Measurements from ENCODE around the gene FBLN5.
"Not testable (repeated sequence)": the region's sequence is repeated elsewhere in the genome, so short reads cannot be mapped to it uniquely, and the experiment has no call there.

Gene FBLN5

DNA sequence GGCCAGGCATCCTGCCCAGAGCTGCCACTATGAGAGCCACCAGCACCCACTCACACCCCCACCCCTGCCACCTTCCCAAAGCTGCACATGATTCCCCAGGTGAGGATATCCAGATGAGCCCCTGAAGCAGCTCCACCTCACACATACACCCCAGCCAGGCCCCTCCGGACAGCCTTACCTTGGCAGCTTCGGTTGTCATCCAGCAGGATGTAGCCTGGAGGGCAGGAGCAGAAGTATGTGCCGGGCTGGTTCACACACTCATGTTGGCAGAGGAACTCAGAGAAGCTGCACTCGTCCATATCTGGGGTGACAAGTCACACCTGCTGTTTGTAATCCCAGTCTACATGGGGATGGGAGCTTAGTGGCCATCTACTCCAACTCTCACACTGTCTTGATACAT, 64.7 kb downstream of the FBLN5 start:
- DNase-seq, result no peak

GRCh38 chr14:91882369-91882768, 65.1 kb downstream of the FBLN5 start:
- DNase-seq, result no peak

- no peak for DNase-seq
Observed at GRCh38 chr14:91879196-91879595, 68.3 kb downstream of the FBLN5 start.

DNA sequence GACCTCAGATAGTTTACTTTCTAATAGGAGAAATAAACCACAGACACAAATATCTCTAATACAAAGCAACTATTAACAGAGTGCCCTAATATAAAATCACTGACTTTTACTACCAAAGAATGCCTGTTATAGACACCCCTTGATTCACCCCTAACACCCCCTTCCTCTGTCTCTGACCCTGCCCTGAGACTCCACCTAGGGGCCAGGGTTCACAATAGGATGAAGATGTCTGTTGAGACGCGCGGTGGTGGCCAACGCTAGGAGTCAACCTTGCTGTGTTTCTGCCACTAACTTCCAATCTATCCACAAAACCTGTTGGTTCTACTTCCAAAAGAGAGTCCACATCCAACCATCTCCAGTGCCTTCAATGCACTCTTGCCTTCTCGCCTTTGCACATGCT, 69.2 kb downstream of the FBLN5 start:
- no peak for DNase-seq

GRCh38 chr14:91877376-91877915, 70.0 kb downstream of the FBLN5 start:
- no peak for DNase-seq

DNA sequence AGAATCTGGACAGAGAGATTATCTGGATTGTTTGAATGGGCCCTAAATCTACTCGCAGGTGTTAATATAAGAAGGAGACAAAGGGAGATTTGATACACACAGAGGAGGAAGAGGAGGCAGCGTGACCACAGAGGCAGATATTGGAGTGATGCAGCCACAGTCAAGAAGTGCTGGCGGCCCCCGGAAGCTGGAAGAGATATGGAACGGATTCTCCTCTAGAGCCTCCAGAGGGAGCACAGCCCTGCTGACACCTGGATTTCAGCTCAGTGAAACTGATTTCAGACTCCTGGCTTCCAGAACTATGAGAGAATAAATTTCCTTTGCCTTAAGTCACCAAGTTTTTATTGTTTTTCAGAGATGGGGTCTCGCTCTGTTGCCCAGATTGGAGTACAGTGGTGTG, 71.0 kb downstream of the FBLN5 start:
- DNase-seq, result no peak

- DNase-seq, result no peak
Observed at GRCh38 chr14:91875525-91876286, 71.8 kb downstream of the FBLN5 start.

DNA sequence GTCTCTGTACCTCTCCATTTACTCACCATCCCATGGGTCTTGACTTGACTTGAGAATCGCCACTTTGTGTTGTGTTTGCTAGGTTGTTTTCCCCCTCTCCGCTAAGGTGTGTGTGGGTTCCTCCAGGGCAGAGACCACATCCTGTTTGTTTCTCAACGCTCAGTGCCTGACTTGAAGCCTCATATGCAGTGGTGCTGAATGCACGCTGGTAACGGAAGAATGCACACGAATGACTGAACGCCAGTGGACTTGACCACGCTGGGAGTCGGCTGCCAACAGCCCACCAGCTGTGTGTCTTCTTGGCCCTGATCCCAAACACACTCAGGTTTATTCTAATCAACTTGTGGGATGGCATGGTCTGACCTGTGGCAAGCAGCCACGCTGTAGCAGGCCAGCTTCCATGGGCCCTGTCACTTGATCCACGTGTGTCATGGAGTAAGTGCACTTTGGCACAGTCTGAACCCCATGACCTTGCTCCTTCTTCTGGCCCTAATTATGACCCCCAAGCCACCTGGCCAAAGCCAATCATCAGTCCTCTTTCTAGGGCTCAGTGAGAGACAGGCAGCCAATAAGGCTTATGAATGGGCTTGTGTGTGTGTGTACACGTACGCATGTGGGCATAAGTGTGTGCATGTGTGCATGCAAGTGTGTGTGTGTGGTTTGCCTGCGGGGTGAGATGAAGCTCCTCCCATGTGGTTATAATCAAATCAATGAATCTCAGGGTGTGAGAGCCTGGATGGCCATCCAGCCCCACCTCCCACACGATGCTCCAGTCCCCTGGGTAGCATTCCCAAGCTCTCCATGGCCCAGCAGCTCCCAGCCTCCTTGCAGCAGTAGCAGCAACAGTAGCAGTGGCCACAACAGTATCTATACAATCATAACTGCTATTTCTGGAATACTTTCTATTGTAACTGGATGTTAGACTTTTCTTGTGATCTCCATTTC, 73.8 kb downstream of the FBLN5 start:
- no peak for DNase-seq

DNA sequence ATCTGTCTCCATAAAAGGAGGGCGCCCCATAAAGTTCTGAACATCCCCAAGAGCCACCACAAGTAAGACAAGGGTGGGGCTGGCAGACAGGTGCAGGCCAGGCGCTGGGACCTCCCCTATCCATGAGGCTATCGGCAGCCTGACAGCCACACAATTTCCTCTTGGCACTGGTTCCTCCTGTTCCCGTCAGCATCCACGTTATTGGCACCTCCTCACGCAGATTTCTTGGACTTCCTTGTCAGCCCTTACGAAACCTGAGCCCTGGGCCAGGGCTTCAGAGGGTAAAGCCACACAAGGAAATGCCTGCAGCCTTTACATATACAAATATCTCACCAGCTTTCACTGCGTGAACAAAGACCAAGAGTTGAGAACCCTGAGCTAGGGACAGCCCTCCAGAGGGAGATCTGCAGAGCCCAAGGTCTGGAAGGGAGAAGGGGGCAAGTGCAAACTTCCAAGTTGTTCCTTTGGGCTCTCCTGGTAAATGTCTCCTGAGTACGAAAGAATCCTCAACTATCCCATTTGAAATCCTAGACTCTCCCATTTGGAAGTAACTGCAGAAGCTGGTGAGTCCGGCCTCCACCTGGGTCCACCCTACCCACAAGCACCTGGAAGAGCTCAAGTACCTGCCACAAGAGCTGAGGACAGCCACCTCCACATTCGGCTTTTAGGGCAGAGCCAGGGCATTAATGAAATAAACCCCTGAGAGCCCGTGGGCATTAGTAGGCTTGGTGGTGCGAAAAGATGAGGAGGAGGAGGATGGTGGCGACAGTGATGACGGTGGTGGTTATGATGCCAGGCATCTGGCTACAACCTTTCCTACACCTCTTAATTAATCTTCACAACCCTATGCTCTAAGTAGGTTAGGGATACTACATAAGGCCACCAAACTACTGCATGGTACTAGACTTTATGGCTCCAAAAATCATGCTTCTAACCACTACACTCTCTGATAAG, 74.7 kb downstream of the FBLN5 start:
- DNase-seq, result no peak

DNA sequence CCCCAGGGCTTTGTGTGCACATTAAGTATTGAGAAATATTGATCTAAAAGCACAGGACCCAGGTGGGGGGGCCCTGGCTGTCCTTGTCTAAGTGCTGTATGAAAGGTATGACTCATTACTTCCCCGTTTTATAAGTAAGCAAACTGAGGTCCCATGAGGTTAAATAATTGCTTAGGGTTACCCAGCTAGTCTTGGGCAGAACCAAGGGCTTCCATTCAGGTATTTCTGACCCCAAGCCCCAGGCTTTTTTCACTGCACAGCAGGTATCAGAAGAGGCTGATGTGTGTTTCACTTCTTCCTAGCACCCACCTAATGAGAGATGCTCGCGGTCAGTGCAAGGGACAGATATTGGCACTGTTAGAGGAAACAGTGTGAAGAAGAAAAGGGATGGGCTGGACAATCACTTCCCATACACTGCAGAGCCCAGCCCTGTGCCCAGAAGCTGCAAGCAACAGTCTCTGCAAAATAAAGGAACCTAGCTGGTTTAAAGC, 75.4 kb downstream of the FBLN5 start:
- DNase-seq, result no peak

DNA sequence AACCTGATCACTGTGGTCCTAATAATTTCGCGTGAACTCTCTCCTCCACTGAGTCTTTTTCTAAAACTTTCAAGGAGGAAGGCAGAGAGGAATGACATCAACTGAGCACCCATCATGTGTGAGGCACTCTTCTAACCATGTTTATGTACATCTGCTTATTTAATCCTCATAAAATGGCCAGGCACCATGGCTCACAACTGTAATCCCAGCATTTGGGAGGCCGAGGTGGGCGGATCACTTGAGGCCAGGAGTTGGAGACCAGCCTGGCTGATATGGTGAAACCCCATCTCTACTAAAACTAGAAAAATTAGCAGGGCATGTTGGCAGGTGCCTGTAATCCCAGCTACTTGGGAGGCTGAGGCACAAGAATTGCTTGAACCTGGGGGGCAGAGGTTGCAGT, 76.1 kb downstream of the FBLN5 start:
- DNase-seq, result not testable (repeated sequence)

GRCh38 chr14:91870890-91871289, 76.6 kb downstream of the FBLN5 start:
- DNase-seq, result no peak

DNA sequence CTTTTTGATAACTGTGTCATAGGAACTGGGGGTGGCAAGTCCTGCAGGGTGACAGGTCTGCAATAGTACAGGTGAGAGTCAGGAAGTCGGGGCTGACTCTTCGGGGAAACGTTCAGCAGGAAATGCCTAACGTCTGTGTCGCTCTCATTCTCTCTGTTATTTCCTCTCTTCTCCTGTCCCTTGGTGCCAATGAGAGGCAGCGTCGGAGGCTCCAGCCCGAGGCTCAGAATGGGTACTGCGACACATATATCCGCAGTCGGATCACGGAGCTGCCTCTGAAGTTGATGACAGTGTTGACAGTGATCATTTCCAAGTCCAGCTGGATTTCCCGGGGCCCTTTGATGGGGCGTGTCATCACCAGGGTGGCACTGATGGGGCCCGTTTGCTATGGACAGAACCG, 77.5 kb downstream of the FBLN5 start:
- no peak for DNase-seq

DNA sequence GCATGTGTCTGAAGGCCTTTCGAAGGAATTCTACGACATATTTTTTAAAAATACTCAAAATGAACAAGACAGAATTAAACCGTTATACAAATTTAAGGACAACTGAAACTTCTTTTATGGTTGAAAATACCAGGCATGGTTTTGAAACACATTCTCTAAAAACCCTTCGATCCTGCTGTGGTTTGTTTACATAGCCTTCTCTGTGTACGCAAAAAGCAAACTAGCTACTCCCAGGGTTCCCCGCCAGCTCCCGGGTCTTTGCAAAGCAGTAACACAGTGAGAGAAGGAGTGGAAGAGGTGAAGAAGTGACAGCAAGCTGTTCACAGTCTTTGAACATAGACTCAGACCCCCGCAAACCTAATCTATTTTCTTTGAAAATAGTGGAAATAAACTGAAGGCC, 77.9 kb downstream of the FBLN5 start:
- no peak for DNase-seq

DNA sequence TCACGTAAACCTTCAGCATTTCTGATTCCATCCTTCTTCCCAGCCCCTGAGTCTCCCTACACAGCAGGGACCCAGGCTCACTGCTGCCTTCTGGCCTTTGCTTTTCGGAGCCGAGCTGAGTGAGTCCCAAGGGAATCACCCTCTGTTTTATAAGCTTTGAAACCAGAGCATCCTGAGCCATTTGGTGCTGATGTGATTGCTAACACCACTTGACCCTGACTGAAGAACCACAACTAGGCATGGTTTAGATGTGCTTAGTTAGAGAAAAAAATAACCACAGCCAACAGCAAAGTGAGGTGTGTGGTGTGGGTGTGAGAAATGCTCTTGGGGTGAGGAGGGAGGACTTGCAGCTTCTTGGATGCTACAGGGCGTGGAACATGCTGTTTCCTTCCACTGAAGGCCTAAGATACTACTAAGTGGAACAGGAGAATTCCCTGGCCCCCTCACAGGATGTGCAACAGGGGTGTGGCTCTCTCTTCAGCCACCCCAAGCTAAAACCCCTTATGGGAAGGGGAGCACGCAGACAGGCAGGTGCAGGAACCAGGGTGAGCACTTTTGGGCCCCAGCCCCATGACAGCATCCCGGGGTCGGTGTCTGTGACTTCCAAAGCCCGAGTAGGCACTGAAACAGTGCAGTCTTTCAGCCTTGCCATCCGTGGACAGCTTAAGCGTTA, 80.0 kb downstream of the FBLN5 start, which contains the start of gene TC2N:
TC2N (minus strand) TSS at position 221 of the 673 bp plus-strand sequence. CDS start 53,767 bp downstream, outside the sequence.
- no peak for DNase-seq

- DNase-seq, result no peak
Observed at GRCh38 chr14:91866511-91867295, 80.8 kb downstream of the FBLN5 start.

- DNase-seq, result no peak
Observed at GRCh38 chr14:91866061-91866460, 81.4 kb downstream of the FBLN5 start.

DNA sequence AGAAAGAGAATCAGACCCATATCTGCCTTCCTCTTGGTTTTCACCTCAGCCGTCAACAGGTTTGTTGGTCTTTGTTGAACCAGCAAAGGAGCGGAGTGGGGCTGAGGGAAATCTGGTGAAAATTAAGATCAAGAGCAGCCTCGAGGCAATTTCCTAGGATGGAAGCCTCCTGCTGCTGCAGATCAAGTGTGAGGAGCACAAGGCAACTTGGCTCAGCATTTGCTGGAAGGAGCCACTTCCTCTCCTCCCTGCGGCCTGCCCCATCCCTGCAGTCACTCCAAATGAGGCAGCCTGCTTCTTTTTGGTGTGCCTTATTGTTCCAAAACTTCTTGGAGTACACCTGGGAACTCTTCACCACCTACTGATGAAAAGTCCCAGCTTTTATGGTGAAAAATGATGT, 85.1 kb downstream of the FBLN5 start:
- DNase-seq, result no peak

GRCh38 chr14:91861091-91861490, 86.4 kb downstream of the FBLN5 start:
- DNase-seq, result no peak

DNA sequence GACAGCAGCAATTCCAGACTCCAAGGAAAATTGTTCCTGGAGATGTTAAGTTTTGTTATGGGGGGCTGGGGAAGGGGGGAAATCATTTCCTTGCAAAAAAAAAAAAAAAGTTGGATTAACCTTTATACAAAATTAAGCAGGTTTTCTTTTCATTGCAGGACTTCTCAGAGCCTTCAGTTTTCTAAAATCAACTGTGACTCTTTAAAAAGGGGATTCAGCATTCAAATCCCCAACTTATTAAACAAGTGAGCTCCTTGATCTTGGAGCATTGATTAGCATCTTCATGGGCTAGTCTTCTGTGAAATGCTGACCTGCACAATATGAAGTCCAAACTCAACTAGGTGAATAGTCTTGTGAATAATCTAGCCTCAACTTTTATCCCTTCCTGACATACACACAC, 87.3 kb downstream of the FBLN5 start:
- DNase-seq, result no peak
